Activated CD8-positive, alpha-beta memory T cell treated with anti-CD3 and anti-CD28 coated beads, Interleukin-2, amount 10 ng/mL, durations not matched to agents 7 days and 5 days (primary cell): ENCODE measurements around the gene SGMS1. TPM values are rescaled to one million over a fixed set of nuclear protein-coding genes. Genes with fewer than 3 reads are reported as not detected.
"Not testable (repeated sequence)": the region's sequence is repeated elsewhere in the genome, so short reads cannot be mapped to it uniquely, and the experiment has no call there.

Source experiments
- ATAC-seq: fragments of 150-1000 bp; cut with Tn5 transposase; one replicate; pipeline ENCODE4 v1.10.0; 2021; ENCODE audit warnings: moderate library complexity
- CTCF ChIA-PET: fragments of 350-600 bp; sonication (Branson Sonifier 250); formaldehyde crosslinking; loops from one replicate; lab custom pipeline; 2021; ENCODE audit warnings: antibody characterized with exemption; lab: Charles Lee
- DNase-seq: peaks from one replicate; pipeline ENCODE4 v3.0.0-alpha.2; 2020
- H3K27ac Mint-ChIP-seq: one replicate; pipeline ENCODE4 v1.8.0; 2021; ENCODE audit warnings: mild to moderate bottlenecking, mixed read lengths
- H3K27me3 Mint-ChIP-seq: one replicate; pipeline ENCODE4 v1.8.0; 2021; ENCODE audit warnings: mixed read lengths
- H3K36me3 Mint-ChIP-seq: one replicate; pipeline ENCODE4 v1.8.0; 2021; ENCODE audit warnings: mild to moderate bottlenecking, mixed read lengths
- H3K4me1 Mint-ChIP-seq: one replicate; pipeline ENCODE4 v1.8.0; 2021; ENCODE audit warnings: mixed read lengths
- H3K4me3 Mint-ChIP-seq: one replicate; pipeline ENCODE4 v1.8.0; 2021; ENCODE audit warnings: mild to moderate bottlenecking, moderate library complexity, mixed read lengths
- H3K9me3 Mint-ChIP-seq: one replicate; pipeline ENCODE4 v1.8.0; 2022; ENCODE audit warnings: low read depth, mixed read lengths
- total RNA-seq, 2 experiments: library from RNA; stranded (reverse); gene quantifications; one replicate each; pipeline ENCODE4 v1.2.3, GENCODE V29; 2021

SGMS1 gene
- total RNA-seq, 2 experiments from 2014 or later, result 37.0 to 38.4 TPM

DNA sequence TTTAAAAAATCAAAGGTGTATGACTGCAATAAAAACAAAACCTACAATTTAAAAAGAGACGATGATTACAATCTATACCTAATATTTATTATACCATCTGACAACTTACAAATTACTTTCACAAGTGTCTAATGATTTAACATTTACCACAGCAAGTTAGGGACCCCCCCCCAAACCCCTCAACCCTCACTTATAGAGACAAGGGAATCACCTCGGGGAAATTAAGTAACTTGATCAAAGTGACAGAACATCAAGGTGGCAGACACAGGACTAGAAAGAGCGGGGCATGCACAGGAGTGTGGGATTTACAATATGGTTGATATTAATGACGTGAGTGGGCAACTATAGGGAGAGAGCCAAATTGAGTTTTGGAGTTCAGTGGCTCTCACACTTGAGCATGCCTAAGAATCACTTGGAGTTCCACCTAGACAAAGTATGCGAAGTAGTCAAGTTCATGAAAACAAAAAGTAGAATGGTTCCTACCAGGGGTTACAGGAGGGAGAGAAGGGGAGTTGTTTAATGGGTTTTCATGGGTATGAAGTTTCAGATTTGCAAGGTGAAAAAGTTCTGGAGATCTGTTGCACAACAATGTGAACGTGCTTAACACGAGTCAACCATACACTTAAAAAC, 43.4 kb downstream of the SGMS1 start:
- CTCF ChIA-PET, result no interaction called here
- ATAC-seq (no peak), DNase-seq (no peak)
- H3K4me3 Mint-ChIP-seq, result no peak overlapping the region
- H3K27ac Mint-ChIP-seq, result no peak overlapping the region
- H3K36me3 Mint-ChIP-seq, result peaks cover 9% of the 10 kb centered on the region
- H3K9me3 Mint-ChIP-seq, result no peaks in the 10 kb centered on the region
- H3K27me3 Mint-ChIP-seq, result no peaks in the 10 kb centered on the region
- peaks cover 18% of the 10 kb centered on the region for H3K4me1 Mint-ChIP-seq

DNA sequence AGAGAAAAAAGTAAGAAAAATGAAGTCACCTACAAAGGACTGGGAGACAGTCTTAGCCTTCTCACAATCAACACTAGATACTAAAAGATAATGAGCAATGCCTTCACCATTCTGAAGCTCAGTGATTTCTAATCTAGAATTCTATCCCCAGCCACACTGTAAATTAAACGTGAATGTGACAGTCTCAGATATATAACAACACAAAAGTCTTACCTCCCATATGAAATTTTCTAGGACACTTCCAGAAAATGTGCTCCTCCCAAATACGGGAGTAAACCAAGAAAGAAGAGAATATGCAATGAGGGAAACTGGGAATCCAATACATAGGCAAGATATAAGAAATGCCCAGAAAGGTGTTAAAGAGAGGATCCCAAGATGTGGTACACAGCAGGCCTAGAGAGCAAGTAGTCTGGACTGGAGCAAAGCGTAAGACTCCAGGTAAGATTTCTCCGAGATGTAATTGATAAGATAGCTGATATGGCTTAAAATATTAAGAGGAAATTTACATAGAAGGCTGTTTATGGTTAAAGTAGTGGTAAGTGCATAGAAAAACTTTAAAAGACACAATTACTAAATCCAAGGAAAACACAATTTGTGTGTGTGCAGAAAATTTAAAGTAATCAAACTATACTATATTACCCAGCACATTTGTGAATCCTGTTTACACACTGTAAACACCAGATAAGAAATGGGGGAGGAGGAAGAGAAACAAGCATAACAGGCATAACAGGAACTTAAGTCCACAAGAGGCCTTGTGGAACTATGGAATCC, 44.1 kb downstream of the SGMS1 start:
- Mint-ChIP-seq H3K27ac (no peak overlapping the region), H3K36me3 (peaks cover 7% of the 10 kb centered on the region), H3K27me3 (no peaks in the 10 kb centered on the region), H3K4me1 (peaks cover 18% of the 10 kb centered on the region), H3K4me3 (no peak overlapping the region), H3K9me3 (no peaks in the 10 kb centered on the region)
- DNase-seq (no peak), ATAC-seq (no peak)
- CTCF ChIA-PET, result interaction anchor here (0.6 kb wide), 1 partner anchor 145 kb away, joined by 3 read pairs; no protein-coding TSS in a partner anchor

DNA sequence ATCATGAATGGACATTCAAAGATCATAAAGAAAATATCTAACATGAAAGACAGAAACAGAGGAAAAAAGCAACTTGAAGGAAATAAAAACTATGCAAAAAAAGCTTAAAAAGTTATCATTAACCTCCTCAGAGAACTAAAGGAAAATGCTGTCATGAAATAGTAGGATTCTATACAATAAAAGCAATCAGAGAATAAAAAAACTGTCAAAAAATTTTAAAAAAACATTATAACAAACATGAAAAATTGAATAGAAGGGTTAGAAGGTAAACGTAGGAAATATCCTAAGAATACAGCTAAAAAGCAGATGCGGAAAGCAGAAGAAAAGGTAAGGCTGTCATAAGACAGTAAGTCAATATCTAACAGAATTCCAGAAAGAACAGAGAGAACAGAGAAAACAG, 44.8 kb downstream of the SGMS1 start:
- CTCF ChIA-PET, result no interaction called here
- H3K27me3 Mint-ChIP-seq, result no peaks in the 10 kb centered on the region
- ATAC-seq (no peak), DNase-seq (no peak)
- peaks cover 18% of the 10 kb centered on the region for H3K4me1 Mint-ChIP-seq
- H3K27ac Mint-ChIP-seq, result no peak overlapping the region
- H3K9me3 Mint-ChIP-seq, result no peaks in the 10 kb centered on the region
- H3K36me3 Mint-ChIP-seq, result peaks cover 7% of the 10 kb centered on the region
- no peak overlapping the region for H3K4me3 Mint-ChIP-seq

DNA sequence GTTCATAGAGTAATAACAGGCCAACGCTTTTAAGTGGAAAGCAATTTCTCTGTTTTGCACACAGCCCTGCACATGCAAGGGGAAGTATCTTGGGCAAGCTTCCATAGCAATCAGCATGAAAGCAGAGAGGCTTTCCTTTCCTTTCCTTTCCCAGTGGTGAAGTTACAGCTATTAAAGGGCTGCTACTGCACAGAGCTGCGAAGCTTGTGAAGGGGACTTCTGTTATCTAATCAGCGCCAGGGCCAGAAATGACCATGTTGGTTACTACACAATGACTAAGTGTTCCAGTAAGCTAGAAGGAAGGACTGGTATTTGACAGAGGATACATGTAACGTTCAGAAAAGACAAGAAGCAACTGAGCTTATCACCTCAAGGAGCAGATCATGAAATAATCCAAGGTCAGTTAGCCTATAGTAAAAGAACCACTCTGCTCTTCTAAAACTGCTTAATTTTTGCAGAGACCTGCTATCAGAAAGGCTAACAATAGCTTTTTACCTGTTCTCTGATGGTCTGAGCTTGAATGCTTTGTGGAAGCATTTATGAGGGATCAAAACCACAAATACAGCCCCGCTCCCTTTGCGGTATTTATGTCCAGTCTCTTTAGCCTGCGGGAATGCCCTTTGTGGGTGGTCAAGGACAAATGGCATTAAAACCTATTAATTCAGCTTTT, 45.9 kb downstream of the SGMS1 start:
- no peaks in the 10 kb centered on the region for H3K9me3 Mint-ChIP-seq
- ATAC-seq (no peak), DNase-seq (no peak)
- H3K4me1 Mint-ChIP-seq, result peaks cover 16% of the 10 kb centered on the region
- no peak overlapping the region for H3K4me3 Mint-ChIP-seq
- CTCF ChIA-PET, result interaction anchor here (0.9 to 1.2 kb wide), 3 partner anchors 11 to 25 kb away, joined by 3 read pairs; no protein-coding TSS in a partner anchor
- H3K36me3 Mint-ChIP-seq, result peaks cover 4% of the 10 kb centered on the region
- H3K27ac Mint-ChIP-seq, result no peak overlapping the region
- no peaks in the 10 kb centered on the region for H3K27me3 Mint-ChIP-seq

DNA sequence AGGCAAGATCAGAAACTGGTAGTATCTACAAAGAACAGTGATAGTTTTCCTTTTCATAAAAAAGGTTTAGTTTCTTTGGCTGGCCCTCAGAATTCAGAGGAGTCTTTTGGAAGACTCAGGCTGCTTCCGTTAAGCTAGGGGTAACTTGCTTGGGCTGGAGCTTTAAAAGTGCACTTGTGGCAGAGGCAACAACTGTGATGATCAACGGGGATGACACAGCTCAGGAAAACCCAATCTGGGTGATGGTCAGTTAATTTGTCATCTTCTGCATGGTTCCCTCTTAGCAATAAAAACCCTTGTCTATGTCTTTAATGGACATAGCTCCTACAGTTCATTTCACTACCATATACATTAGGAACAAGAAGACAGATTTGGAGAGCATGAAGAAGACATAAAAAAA, 46.7 kb downstream of the SGMS1 start:
- Mint-ChIP-seq H3K36me3 (peaks cover 4% of the 10 kb centered on the region), H3K4me3 (no peak overlapping the region), H3K9me3 (no peaks in the 10 kb centered on the region), H3K4me1 (peaks cover 16% of the 10 kb centered on the region), H3K27me3 (no peaks in the 10 kb centered on the region), H3K27ac (no peak overlapping the region)
- ATAC-seq, result no peak
- CTCF ChIA-PET, result interaction anchor here (0.9 to 1.2 kb wide), 3 partner anchors 12 to 24 kb away, joined by 3 read pairs; no protein-coding TSS in a partner anchor
- DNase-seq, result no peak

DNA sequence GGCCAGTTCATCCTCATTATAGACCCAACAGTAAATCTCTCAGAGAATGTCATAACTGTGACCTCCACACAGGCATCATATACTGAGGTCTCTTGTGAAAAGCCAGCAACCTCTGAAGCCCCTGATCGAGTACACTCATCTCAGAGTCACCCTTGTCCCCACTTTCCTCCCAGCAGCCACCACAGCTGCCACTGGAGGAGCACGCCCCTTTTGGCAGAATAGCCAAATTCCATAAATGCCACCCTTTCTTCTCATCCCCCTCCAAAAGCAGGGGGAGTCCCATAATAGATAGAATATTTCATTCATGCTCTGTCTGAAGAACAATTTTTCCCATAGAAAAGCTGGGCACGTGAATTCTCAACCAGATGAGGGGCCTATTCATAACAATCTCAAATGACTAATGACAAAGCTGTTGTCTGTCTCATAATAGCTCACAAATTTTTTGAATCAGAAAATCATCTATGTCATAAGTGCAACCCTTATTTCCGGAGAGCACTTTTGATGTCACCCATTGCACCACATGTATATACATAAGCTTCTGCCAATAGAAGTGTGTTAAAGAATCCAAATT, 47.4 kb downstream of the SGMS1 start:
- DNase-seq (no peak), ATAC-seq (no peak)
- H3K9me3 Mint-ChIP-seq, result no peaks in the 10 kb centered on the region
- H3K36me3 Mint-ChIP-seq, result peaks cover 4% of the 10 kb centered on the region
- peaks cover 16% of the 10 kb centered on the region for H3K4me1 Mint-ChIP-seq
- H3K27ac Mint-ChIP-seq, result no peak overlapping the region
- CTCF ChIA-PET, result interaction anchor here (1.2 kb wide), 2 partner anchors 13 to 16 kb away, joined by 3 to 4 read pairs; no protein-coding TSS in a partner anchor
- no peaks in the 10 kb centered on the region for H3K27me3 Mint-ChIP-seq
- H3K4me3 Mint-ChIP-seq, result no peak overlapping the region

DNA sequence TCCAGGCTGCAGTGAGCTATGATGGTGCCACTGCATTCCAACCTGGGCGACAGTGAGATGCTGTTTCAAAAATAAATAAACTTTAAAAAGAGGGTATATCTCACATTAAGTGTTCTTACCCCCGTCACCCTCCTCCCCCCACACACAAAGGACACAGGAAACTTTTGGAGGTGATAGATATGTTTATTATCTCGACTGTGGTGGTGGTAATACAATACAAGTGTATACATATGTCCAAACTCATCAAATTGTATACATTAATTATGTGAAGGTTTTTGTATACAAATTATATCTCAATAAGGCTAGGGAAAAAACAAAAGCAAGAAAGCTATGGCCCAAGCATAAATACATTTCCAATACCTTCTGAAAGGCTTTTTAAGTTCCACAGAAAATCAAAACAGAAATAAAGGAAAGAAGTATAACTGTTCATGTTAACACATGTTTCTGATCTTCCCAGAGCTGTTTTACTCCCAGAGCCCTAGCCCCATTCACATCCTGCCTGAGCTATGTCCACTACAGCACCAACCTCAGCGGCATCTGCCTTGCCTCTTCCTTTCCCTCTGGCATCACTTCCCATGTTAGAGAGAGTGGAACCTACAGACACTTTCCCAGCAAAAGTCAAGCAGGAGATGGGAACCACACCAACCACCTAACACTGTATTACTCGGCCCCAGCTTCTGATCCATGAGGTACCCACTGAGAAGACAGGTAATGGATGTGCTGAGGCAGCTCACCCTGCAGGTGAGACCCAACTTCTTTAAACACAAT, 48.1 kb downstream of the SGMS1 start:
- DNase-seq (no peak), ATAC-seq (no peak)
- no peak overlapping the region for H3K27ac Mint-ChIP-seq
- H3K36me3 Mint-ChIP-seq, result peaks cover 4% of the 10 kb centered on the region
- CTCF ChIA-PET, result interaction anchor here (0.7 to 1.2 kb wide), 3 partner anchors 13 to 79 kb away, joined by 3 to 4 read pairs (median 3); no protein-coding TSS in a partner anchor
- H3K4me3 Mint-ChIP-seq, result no peak overlapping the region
- peaks cover 14% of the 10 kb centered on the region for H3K4me1 Mint-ChIP-seq
- no peaks in the 10 kb centered on the region for H3K9me3 Mint-ChIP-seq
- H3K27me3 Mint-ChIP-seq, result no peaks in the 10 kb centered on the region

DNA sequence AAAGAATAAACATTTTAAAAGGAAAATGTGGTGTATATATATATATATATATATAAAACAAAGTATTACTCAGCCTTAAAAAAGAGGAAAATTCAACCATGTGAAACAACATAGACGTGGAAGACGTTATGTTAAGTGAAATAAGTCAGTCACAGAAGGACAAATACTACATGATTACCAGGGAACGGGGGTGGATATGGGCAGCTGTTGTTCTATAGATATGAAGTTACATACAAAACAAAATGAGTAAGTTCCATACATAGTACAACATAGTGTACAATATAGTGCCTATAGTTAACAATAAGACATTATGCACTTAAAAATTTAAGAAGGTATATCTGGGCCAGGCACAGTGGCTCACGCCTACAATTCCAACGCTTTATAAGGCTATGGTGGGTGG, 48.8 kb downstream of the SGMS1 start:
- Mint-ChIP-seq H3K4me1 (peaks cover 14% of the 10 kb centered on the region), H3K36me3 (peaks cover 4% of the 10 kb centered on the region), H3K9me3 (no peaks in the 10 kb centered on the region), H3K27me3 (no peaks in the 10 kb centered on the region), H3K4me3 (no peak overlapping the region), H3K27ac (no peak overlapping the region)
- ATAC-seq (no peak), DNase-seq (no peak)
- CTCF ChIA-PET, result interaction anchor here (1.2 kb wide), 2 partner anchors 12 to 18 kb away, joined by 3 to 4 read pairs; no protein-coding TSS in a partner anchor

DNA sequence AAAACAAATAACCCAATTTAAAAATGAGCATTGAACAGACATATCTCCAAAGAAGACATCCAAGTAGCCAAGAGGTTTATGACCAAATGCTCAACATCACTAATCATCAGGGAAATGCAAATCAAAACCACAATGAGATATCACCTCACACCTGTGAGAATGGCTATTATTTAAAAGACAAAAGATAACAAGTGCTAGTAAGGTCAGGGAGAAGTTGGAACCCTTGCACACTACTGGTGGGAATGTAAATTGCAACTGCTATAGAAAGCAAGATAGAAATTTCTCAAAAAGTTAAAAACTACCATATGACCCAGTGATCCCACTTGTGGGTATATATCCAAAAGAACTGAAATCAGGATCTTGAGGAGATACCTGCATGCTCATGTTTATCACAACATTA, 49.5 kb downstream of the SGMS1 start:
- Mint-ChIP-seq H3K27me3 (no peaks in the 10 kb centered on the region), H3K9me3 (no peaks in the 10 kb centered on the region), H3K36me3 (peaks cover 4% of the 10 kb centered on the region), H3K27ac (no peak overlapping the region), H3K4me1 (peaks cover 12% of the 10 kb centered on the region), H3K4me3 (no peak overlapping the region)
- DNase-seq, result no peak
- CTCF ChIA-PET, result no interaction called here
- ATAC-seq, result no peak

DNA sequence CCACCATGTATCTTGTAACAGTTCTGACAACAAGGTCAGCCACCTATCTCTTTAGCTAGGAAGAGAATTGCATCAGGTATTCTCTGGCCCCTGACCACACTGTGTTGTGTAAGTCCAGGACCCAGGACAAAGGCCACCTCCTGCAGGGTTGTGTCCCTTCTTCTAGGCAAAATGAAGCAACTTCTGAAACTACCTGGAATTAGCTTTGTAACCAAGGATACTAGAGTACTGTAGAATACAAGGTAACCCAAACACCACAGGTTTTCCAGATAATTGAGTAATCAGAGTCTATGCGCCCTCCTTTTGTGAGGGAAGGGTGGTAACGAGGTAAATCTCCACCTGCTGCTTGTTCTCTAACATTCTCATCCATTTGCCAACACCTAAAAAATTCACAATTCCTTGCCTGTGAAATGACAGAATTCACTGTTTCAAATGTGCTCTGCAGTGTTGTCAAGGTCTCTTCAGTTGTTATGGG, 51.7 kb downstream of the SGMS1 start:
- ATAC-seq (no peak), DNase-seq (no peak)
- Mint-ChIP-seq H3K4me3 (no peak overlapping the region), H3K9me3 (no peaks in the 10 kb centered on the region), H3K36me3 (peaks cover 8% of the 10 kb centered on the region), H3K27me3 (no peaks in the 10 kb centered on the region), H3K4me1 (peaks cover 4% of the 10 kb centered on the region), H3K27ac (no peak overlapping the region)
- CTCF ChIA-PET, result no interaction called here

DNA sequence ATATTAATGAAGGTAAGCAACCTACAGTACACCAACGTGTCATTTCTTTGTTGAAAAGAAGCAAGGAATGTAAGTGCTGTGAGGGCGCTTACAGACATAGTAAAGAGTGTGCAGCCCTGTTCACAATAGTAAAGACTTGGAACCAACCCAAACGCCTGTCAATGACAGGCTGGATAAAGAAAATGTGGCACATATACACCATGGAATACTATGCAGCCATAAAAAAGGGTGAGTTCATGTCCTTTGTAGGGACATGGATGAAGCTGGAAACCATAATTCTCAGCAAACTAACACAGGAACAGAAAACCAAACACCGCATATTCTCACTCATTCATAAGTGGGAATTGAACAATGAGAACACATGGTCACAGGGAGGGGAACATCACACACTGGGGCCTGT, 55.0 kb downstream of the SGMS1 start:
- H3K4me3 Mint-ChIP-seq, H3K27me3 Mint-ChIP-seq, H3K36me3 Mint-ChIP-seq, H3K9me3 Mint-ChIP-seq, DNase-seq, H3K27ac Mint-ChIP-seq, H3K4me1 Mint-ChIP-seq, ATAC-seq: not testable (repeated sequence)
- CTCF ChIA-PET, result interaction anchor here (1.3 kb wide), 1 partner anchor 15 kb away, joined by 3 read pairs; no protein-coding TSS in a partner anchor

DNA sequence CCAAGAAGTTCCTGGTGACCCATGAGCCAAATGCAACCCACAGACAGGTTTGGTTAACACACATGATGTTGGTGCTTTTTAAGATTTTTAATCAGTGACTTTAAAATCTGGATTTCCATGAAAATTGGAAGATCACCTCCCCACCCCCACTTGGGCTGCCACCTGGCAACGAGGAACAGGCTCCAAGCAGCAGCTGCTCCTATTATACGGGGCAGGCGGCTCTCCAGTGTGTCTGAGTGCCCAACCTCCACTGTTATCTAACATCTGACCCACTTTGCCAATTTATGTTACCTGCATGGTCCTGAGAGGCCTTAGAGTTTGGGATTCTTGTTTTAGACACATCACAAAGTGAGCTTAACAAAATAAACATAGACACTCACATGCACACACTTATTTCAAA, 56.4 kb downstream of the SGMS1 start:
- ATAC-seq (no peak), DNase-seq (no peak)
- Mint-ChIP-seq H3K27ac (no peak overlapping the region), H3K4me1 (peaks cover 5% of the 10 kb centered on the region), H3K27me3 (no peaks in the 10 kb centered on the region), H3K9me3 (no peaks in the 10 kb centered on the region), H3K36me3 (peaks cover 4% of the 10 kb centered on the region), H3K4me3 (no peak overlapping the region)
- CTCF ChIA-PET, result no interaction called here
